T follicular helper cell (primary cell): ENCODE measurements around the gene WDFY2.

ENCODE experiments used
- DNase-seq: peaks from one replicate; pipeline ENCODE4 v3.0.0-alpha.2; 2020; ENCODE audit warnings: low read depth

WDFY2 gene

GRCh38 chr13:51770681-51771417 is 186.6 kb downstream of the WDFY2 start:
- no peak for DNase-seq

- DNase-seq = no peak
Measured at GRCh38 chr13:51771418-51772104, 187.3 kb downstream of the WDFY2 start.

GRCh38 chr13:51772105-51772455 is 187.8 kb downstream of the WDFY2 start:
- DNase-seq = no peak

GRCh38 chr13:51772781-51773180 is 188.5 kb downstream of the WDFY2 start:
- DNase-seq = no peak

- no peak for DNase-seq
Measured at GRCh38 chr13:51773515-51773914, 189.3 kb downstream of the WDFY2 start.

- no peak for DNase-seq
Measured at GRCh38 chr13:51776179-51776578, 191.9 kb downstream of the WDFY2 start.

- DNase-seq = no peak
Measured at GRCh38 chr13:51777921-51778320, 193.7 kb downstream of the WDFY2 start.

- no peak for DNase-seq
Measured at GRCh38 chr13:51778392-51778791, 194.1 kb downstream of the WDFY2 start.

- DNase-seq = no peak
Measured at GRCh38 chr13:51780099-51780498, 195.8 kb downstream of the WDFY2 start.

GRCh38 chr13:51781246-51782022 is 197.2 kb downstream of the WDFY2 start:
- no peak for DNase-seq

GRCh38 chr13:51782026-51782710 is 197.9 kb downstream of the WDFY2 start:
- DNase-seq = no peak

GRCh38 chr13:51783428-51784094 is 199.3 kb downstream of the WDFY2 start:
- no peak for DNase-seq

- DNase-seq = no peak
Measured at GRCh38 chr13:51784097-51784496, 199.8 kb downstream of the WDFY2 start.

GRCh38 chr13:51785712-51786424 is 201.6 kb downstream of the WDFY2 start:
- no peak for DNase-seq

- no peak for DNase-seq
Measured at GRCh38 chr13:51786425-51787265, 202.4 kb downstream of the WDFY2 start.

- DNase-seq = no peak
Measured at GRCh38 chr13:51793570-51794271, 209.5 kb downstream of the WDFY2 start.

- DNase-seq = no peak
Measured at GRCh38 chr13:51794964-51795363, 210.7 kb downstream of the WDFY2 start.

- DNase-seq = no peak
Measured at GRCh38 chr13:51795419-51795818, 211.2 kb downstream of the WDFY2 start.

GRCh38 chr13:51796546-51796945 is 212.3 kb downstream of the WDFY2 start:
- DNase-seq = no peak
